CD14-positive monocyte (primary cell): ENCODE data around the gene RTP5. TPM values are rescaled to one million over a fixed set of nuclear protein-coding genes. Genes with fewer than 3 reads are reported as not detected.

Experiments used
- DNase-seq, 3 donors: peaks; one replicate each; pipeline ENCODE4 v3.0.0-alpha.2; 2011 to 2022
- H2AFZ ChIP-seq: 2 replicates; pipeline ENCODE4 v1.6.0; 2012; ENCODE audit warnings: mild to moderate bottlenecking, low read depth, low read length, inconsistent platforms; ENCODE audit not compliant: insufficient read depth, poor library complexity, severe bottlenecking
- H3K27ac ChIP-seq, 2 donors: 1 replicate in 1 of 2; 2 replicates in 1 of 2; pipeline ENCODE4 v1.5.1; 2012 to 2013; ENCODE audit warnings: low read length in 2 of 2, control low read depth in 1 of 2, inconsistent platforms in 1 of 2, low read depth in 1 of 2, mild to moderate bottlenecking in 1 of 2
- H3K27me3 ChIP-seq, 2 donors: one replicate each; pipeline versions ENCODE4 v1.6.0 to v1.6.1; 2011 to 2013; ENCODE audit warnings: low read length in 2 of 2; ENCODE audit not compliant: control insufficient read depth in 2 of 2, insufficient read depth in 2 of 2
- H3K36me3 ChIP-seq, 2 donors: replicated peaks in 1 of 2; 1 replicate in 1 of 2; 2 replicates in 1 of 2; pipeline versions ENCODE4 v1.5.1 to v1.6.1; 2012 to 2013; ENCODE audit warnings: low read length in 2 of 2, control low read depth in 1 of 2, inconsistent platforms in 1 of 2, mild to moderate bottlenecking in 1 of 2; ENCODE audit not compliant: insufficient read depth in 2 of 2, control insufficient read depth in 1 of 2
- H3K4me1 ChIP-seq, 2 donors: 1 replicate in 1 of 2; 2 replicates in 1 of 2; pipeline versions ENCODE4 v1.5.1 to v1.6.1; 2012 to 2013; ENCODE audit warnings: low read length in 2 of 2, control low read depth in 1 of 2, inconsistent platforms in 1 of 2, mild to moderate bottlenecking in 1 of 2, moderate library complexity in 1 of 2; ENCODE audit not compliant: insufficient read depth in 2 of 2, control insufficient read depth in 1 of 2
- H3K4me2 ChIP-seq: replicated peaks from 2 replicates; pipeline ENCODE3; 2012; ENCODE audit warnings: low read length, moderate library complexity, mild to moderate bottlenecking; ENCODE audit not compliant: poor library complexity, severe bottlenecking; ENCODE audit errors: extremely low read depth
- H3K4me3 ChIP-seq, 3 experiments: fragments of 200-600 bp in 1 of 3; sonication (generic) in 1 of 3; replicated peaks in 1 of 3; 1 replicate in 2 of 3; 2 replicates in 1 of 3; pipeline ENCODE4 v1.5.1; 2011 to 2013; ENCODE audit warnings: low read length in 3 of 3, mild to moderate bottlenecking in 3 of 3, control low read depth in 2 of 3, low read depth in 2 of 3, inconsistent platforms in 1 of 3, moderate library complexity in 1 of 3
- H3K79me2 ChIP-seq: 2 replicates; pipeline ENCODE4 v1.6.0; 2012; ENCODE audit warnings: mild to moderate bottlenecking, control low read depth, inconsistent platforms, low read length, moderate library complexity; ENCODE audit not compliant: insufficient read depth
- H3K9ac ChIP-seq: 2 replicates; pipeline ENCODE4 v1.6.0; 2017; ENCODE audit warnings: low read length, mild to moderate bottlenecking; ENCODE audit not compliant: insufficient read depth, poor library complexity, severe bottlenecking
- H3K9me3 ChIP-seq, 2 donors: replicated peaks in 1 of 2; 1 replicate in 1 of 2; 2 replicates in 1 of 2; pipeline versions ENCODE4 v1.5.1 to v1.6.1; 2012 to 2013; ENCODE audit warnings: low read length in 2 of 2, control low read depth in 1 of 2; ENCODE audit not compliant: control insufficient read depth in 1 of 2, insufficient read depth in 1 of 2
- H4K20me1 ChIP-seq: 2 replicates; pipeline ENCODE4 v1.6.0; 2012; ENCODE audit warnings: mild to moderate bottlenecking, low read length, control low read depth, moderate library complexity; ENCODE audit not compliant: insufficient read depth
- H3K27ac Mint-ChIP-seq, 7 donors: one replicate each; pipeline ENCODE4 v1.8.0; 2020; ENCODE audit warnings: mild to moderate bottlenecking in 7 of 7, mixed read lengths in 7 of 7, moderate library complexity in 6 of 7, inconsistent platforms in 2 of 7
- H3K27me3 Mint-ChIP-seq, 3 donors: one replicate each; pipeline ENCODE4 v1.8.0; 2021 to 2022; ENCODE audit warnings: low read depth in 3 of 3, mild to moderate bottlenecking in 3 of 3, mixed read lengths in 3 of 3, moderate library complexity in 3 of 3, inconsistent platforms in 1 of 3
- H3K36me3 Mint-ChIP-seq, 2 donors: one replicate each; pipeline ENCODE4 v1.8.0; 2020; ENCODE audit warnings: mixed read lengths in 2 of 2, inconsistent platforms in 1 of 2, mild to moderate bottlenecking in 1 of 2
- H3K4me1 Mint-ChIP-seq: one replicate; pipeline ENCODE4 v1.8.0; 2020; ENCODE audit warnings: mild to moderate bottlenecking, mixed read lengths
- H3K4me3 Mint-ChIP-seq, 2 donors: one replicate each; pipeline ENCODE4 v1.8.0; 2020; ENCODE audit warnings: mild to moderate bottlenecking in 2 of 2, mixed read lengths in 2 of 2, moderate library complexity in 1 of 2
- H3K9me3 Mint-ChIP-seq, 7 donors: one replicate each; pipeline ENCODE4 v1.8.0; 2020 to 2022; ENCODE audit warnings: mixed read lengths in 7 of 7, mild to moderate bottlenecking in 6 of 7, moderate library complexity in 6 of 7, inconsistent platforms in 2 of 7
- WGBS: methylation state at CpG from one replicate; pipeline ENCODE4 v1.1.5; 2013; ENCODE audit warnings: missing lambda C conversion rate; ENCODE audit not compliant: insufficient coverage; 5-methylcytosine and 5-hydroxymethylcytosine counted together
- intact Hi-C, 2 donors: fragments of 100-400 bp; cut with micrococcal nuclease; formaldehyde crosslinking; loops; one replicate each; pipeline versions ENCODE4 v1.15.0 to v1.15.1; 2023
- polyA plus RNA-seq, 3 donors: library from polyadenylated mRNA; depleted of rRNA in 1 of 3; unstranded in 2 of 3; stranded (reverse) in 1 of 3; fragments of 300-500 nt in 2 of 3; fragments of >200 nt in 1 of 3; fragmentation: Illumina TruSeq in 2 of 3; gene quantifications; 1 replicate in 2 of 3; 2 replicates in 1 of 3; pipeline ENCODE4 v1.2.3, GENCODE V29; 2012 to 2021
- TF ChIP-seq, protein P1 (sequence below): fragments of 200-600 bp; IDR thresholded peaks from one replicate; pipeline ENCODE4 v1.8.0; 2022; ENCODE audit warnings: antibody characterized with exemption, mild to moderate bottlenecking

RTP5 gene
- polyA plus RNA-seq, 3 donors = 0.03 TPM; not detected in 2

DNA sequence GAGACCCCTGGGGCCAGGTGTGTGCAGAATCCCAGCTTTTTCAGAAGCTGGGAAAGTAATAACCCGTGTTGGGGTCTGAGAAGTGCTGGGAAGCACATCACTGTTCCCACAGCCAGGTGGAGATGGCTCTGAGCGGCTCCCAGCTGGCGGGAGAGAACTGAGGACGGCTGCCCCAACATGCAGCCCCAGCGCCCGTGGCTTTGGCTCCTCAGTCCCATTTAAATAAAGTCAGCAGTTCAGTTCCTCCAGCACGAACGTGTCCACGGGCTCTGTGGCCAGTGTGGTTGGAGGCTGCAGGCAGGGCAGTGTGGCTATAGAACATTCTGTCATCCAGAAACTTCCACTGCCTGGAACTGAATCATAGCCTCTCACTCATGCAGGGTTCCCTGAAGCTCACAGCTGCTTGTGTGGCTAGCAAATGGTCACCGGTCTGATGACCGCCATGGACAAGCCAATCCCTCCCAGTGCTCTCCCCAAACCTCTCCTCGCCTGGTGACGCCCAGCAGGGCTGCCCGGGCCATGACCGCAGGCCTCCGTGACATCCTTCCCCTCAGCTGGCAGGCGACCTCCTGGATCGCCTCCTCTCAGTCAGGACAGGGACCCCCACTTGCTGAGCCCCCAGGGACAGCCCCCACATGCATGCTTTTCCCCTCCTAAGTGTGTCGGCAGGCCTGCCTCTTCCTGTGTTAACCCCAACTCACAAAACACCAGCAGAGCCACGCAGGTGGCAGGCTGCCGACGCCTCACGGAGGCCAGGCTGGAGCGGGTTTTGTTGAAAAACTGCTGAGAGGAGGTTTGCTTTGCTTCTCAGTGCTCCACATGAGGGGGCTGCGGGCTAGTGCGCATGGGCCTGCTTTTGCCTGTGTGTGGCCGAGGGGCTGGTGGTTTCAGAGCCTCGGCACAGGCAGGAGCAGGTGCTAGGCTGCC lies 1.3 kb downstream of the RTP5 start:
- H3K4me2 ChIP-seq = no peak overlapping the region
- DNase-seq = no peak
- H4K20me1 ChIP-seq = no peaks in the 10 kb centered on the region
- H3K9ac ChIP-seq = no peak overlapping the region
- H3K27me3 ChIP-seq = peaks cover 0 to 16% of the 10 kb centered on the region in 2 donors
- Mint-ChIP-seq H3K27ac (peak overlapping the region in 2 of 7 donors; percentile 13 to 24), H3K4me1 (no peaks in the 10 kb centered on the region), H3K27me3 (peaks cover 12 to 28% (median 14%) of the 10 kb centered on the region in 3 donors), H3K9me3 (peaks cover 5 to 21% (median 8%) of the 10 kb centered on the region in 7 donors), H3K4me3 (no peak overlapping the region), H3K36me3 (peaks cover 0 to under 1% of the 10 kb centered on the region in 2 donors)
- no peak overlapping the region for H3K4me3 ChIP-seq
- H3K36me3 ChIP-seq = no peaks in the 10 kb centered on the region
- H3K27ac ChIP-seq = no peak overlapping the region
- H2AFZ ChIP-seq = no peak overlapping the region
- TF ChIP-seq, protein P1, sequence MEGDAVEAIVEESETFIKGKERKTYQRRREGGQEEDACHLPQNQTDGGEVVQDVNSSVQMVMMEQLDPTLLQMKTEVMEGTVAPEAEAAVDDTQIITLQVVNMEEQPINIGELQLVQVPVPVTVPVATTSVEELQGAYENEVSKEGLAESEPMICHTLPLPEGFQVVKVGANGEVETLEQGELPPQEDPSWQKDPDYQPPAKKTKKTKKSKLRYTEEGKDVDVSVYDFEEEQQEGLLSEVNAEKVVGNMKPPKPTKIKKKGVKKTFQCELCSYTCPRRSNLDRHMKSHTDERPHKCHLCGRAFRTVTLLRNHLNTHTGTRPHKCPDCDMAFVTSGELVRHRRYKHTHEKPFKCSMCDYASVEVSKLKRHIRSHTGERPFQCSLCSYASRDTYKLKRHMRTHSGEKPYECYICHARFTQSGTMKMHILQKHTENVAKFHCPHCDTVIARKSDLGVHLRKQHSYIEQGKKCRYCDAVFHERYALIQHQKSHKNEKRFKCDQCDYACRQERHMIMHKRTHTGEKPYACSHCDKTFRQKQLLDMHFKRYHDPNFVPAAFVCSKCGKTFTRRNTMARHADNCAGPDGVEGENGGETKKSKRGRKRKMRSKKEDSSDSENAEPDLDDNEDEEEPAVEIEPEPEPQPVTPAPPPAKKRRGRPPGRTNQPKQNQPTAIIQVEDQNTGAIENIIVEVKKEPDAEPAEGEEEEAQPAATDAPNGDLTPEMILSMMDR = no peak
- no peaks in the 10 kb centered on the region for H3K4me1 ChIP-seq
- H3K79me2 ChIP-seq = no peaks in the 10 kb centered on the region
- peaks cover 0 to 6% of the 10 kb centered on the region in 2 donors for H3K9me3 ChIP-seq
- WGBS = 72% methylated on average over 22 of the region's 28 CpGs
- intact Hi-C loops = loop anchor here in 1 of 2 donors (2.0 kb wide), 1 partner anchor 40 kb away; no protein-coding TSS in a partner anchor

GRCh38 chr2:241871538-241872312 lies 2.2 kb downstream of the RTP5 start:
- Histone ChIP-seq H3K27ac (no peak overlapping the region), H3K36me3 (no peaks in the 10 kb centered on the region), H2AFZ (no peak overlapping the region), H3K79me2 (no peaks in the 10 kb centered on the region), H3K4me1 (no peaks in the 10 kb centered on the region), H3K4me3 (no peak overlapping the region), H3K27me3 (peaks cover 0 to 8% of the 10 kb centered on the region in 2 donors), H3K4me2 (no peak overlapping the region), H3K9me3 (peaks cover 0 to 6% of the 10 kb centered on the region in 2 donors), H4K20me1 (no peaks in the 10 kb centered on the region), H3K9ac (no peak overlapping the region)
- Mint-ChIP-seq H3K4me3 (no peak overlapping the region), H3K4me1 (no peaks in the 10 kb centered on the region), H3K27me3 (peaks cover 8 to 21% (median 11%) of the 10 kb centered on the region in 3 donors), H3K9me3 (peaks cover 5 to 24% (median 8%) of the 10 kb centered on the region in 7 donors), H3K27ac (no peak overlapping the region), H3K36me3 (no peaks in the 10 kb centered on the region)
- TF ChIP-seq, protein P1 = no peak
- intact Hi-C loops = loop anchor here in 1 of 2 donors (2.0 kb wide), 1 partner anchor 39 kb away; no protein-coding TSS in a partner anchor
- no peak for DNase-seq
- 92% methylated on average over 31 of the region's 38 CpGs for WGBS
